OCI-LY1 (cell line): ENCODE data around the gene ITGB3.
A peak's percentile ranks its signal among the peaks of the same experiment; 100 is the strongest.

Experiments used
- H2AFZ ChIP-seq: fragments of 200-600 bp; sonication (generic), shearing (Covaris generic); 2 replicates; pipeline ENCODE4 v1.6.0; 2014; ENCODE audit warnings: antibody characterized with exemption, mild to moderate bottlenecking, low read length
- H3F3A ChIP-seq: fragments of 200-600 bp; sonication (generic), shearing (Covaris generic); 2 replicates; pipeline ENCODE4 v1.6.0; 2014; ENCODE audit warnings: mild to moderate bottlenecking, antibody characterized with exemption, low read length, moderate library complexity; ENCODE audit not compliant: insufficient read depth
- H3K27ac ChIP-seq: fragments of 200-600 bp; sonication (generic); 2 replicates; pipeline ENCODE4 v1.5.1; 2014; ENCODE audit warnings: low read length, mixed run types, mild to moderate bottlenecking, low read depth; ENCODE audit not compliant: poor library complexity, severe bottlenecking
- H3K27me3 ChIP-seq: fragments of 200-600 bp; sonication (generic); 2 replicates; pipeline ENCODE4 v1.6.0; 2014; ENCODE audit warnings: antibody characterized with exemption, mild to moderate bottlenecking, low read length, moderate library complexity; ENCODE audit not compliant: insufficient read depth
- H3K36me3 ChIP-seq: fragments of 200-600 bp; sonication (generic); 2 replicates; pipeline ENCODE4 v1.6.1; 2014; ENCODE audit warnings: mild to moderate bottlenecking, antibody characterized with exemption, low read length, moderate library complexity, mixed read lengths; ENCODE audit not compliant: insufficient read depth
- H3K4me1 ChIP-seq: fragments of 200-600 bp; sonication (generic); 2 replicates; pipeline ENCODE4 v1.5.1; 2014; ENCODE audit warnings: mild to moderate bottlenecking, low read length, moderate library complexity; ENCODE audit not compliant: insufficient read depth, severe bottlenecking
- H3K4me2 ChIP-seq: fragments of 200-600 bp; sonication (generic), shearing (Covaris generic); 2 replicates; pipeline ENCODE4 v1.6.1; 2014; ENCODE audit warnings: low read length
- H3K4me3 ChIP-seq: fragments of 200-600 bp; sonication (generic); 2 replicates; pipeline ENCODE4 v1.5.1; 2014; ENCODE audit warnings: low read length, low read depth, mild to moderate bottlenecking, mixed read lengths; ENCODE audit not compliant: poor library complexity, severe bottlenecking
- H3K79me2 ChIP-seq: fragments of 200-600 bp; shearing (Covaris generic); 2 replicates; pipeline ENCODE4 v1.6.1; 2016; ENCODE audit warnings: mixed run types, low read length, mixed read lengths; ENCODE audit not compliant: insufficient read depth
- H3K9ac ChIP-seq: fragments of 200-600 bp; sonication (generic), shearing (Covaris generic); 2 replicates; pipeline ENCODE4 v1.6.1; 2014; ENCODE audit warnings: mild to moderate bottlenecking, low read length, mixed read lengths
- H3K9me2 ChIP-seq: fragments of 200-600 bp; sonication (generic), shearing (Covaris generic); 2 replicates; pipeline ENCODE4 v1.6.1; 2014; ENCODE audit warnings: low read depth, mild to moderate bottlenecking, low read length, mixed read lengths
- H3K9me3 ChIP-seq: fragments of 200-600 bp; shearing (Covaris generic); 2 replicates; pipeline ENCODE4 v1.6.1; 2014; ENCODE audit warnings: low read length, mixed read lengths
- H4K20me1 ChIP-seq: fragments of 200-600 bp; sonication (generic), shearing (Covaris generic); 2 replicates; pipeline ENCODE4 v1.6.0; 2016; ENCODE audit warnings: mild to moderate bottlenecking, low read length; ENCODE audit not compliant: insufficient read depth
- CTCF ChIP-seq: fragments of 200-600 bp; sonication (generic), shearing (Covaris generic); IDR thresholded peaks from 2 replicates; pipeline ENCODE4 v1.5.1; 2017; ENCODE audit warnings: mild to moderate bottlenecking, antibody characterized with exemption, low read length, moderate library complexity, mixed read lengths
- EZH2 ChIP-seq: fragments of 200-600 bp; sonication (generic), shearing (Covaris generic); IDR thresholded peaks from 2 replicates; pipeline ENCODE4 v1.8.0; 2017; ENCODE audit warnings: borderline replicate concordance, mixed run types, mild to moderate bottlenecking, antibody characterized with exemption, low read length, moderate library complexity, mixed read lengths

Gene ITGB3

GRCh38 chr17:47231334-47231733 is 22.3 kb upstream of the ITGB3 start:
- Histone ChIP-seq H3K27me3 (no peaks in the 10 kb centered on the region), H3K9me3 (no peaks in the 10 kb centered on the region; the same call in 1 of the 2 replicates), H3K9me2 (no peaks in the 10 kb centered on the region), H2AFZ (no peak overlapping the region), H3K4me3 (peak overlapping the region; percentile 48), H3K79me2 (no peaks in the 10 kb centered on the region), H3K27ac (no peak overlapping the region), H3K36me3 (no peaks in the 10 kb centered on the region), H3F3A (no peaks in the 10 kb centered on the region), H3K9ac (no peak overlapping the region; the same call in 1 of the 2 replicates), H3K4me2 (peak overlapping the region; percentile 72), H4K20me1 (no peaks in the 10 kb centered on the region), H3K4me1 (peaks cover 23% of the 10 kb centered on the region)
- TF ChIP-seq CTCF (no peak), EZH2 (no peak)

GRCh38 chr17:47231866-47232265 is 21.8 kb upstream of the ITGB3 start:
- peaks cover 5% of the 10 kb centered on the region for H3K9me3 ChIP-seq
- H3K4me2 ChIP-seq: no peak overlapping the region
- no peaks in the 10 kb centered on the region for H3K36me3 ChIP-seq
- no peak overlapping the region for H3K9ac ChIP-seq
- no peaks in the 10 kb centered on the region for H4K20me1 ChIP-seq
- no peaks in the 10 kb centered on the region for H3K9me2 ChIP-seq
- TF ChIP-seq EZH2: no peak
- TF ChIP-seq CTCF: no peak
- no peaks in the 10 kb centered on the region for H3F3A ChIP-seq
- no peak overlapping the region for H3K4me3 ChIP-seq
- peaks cover 23% of the 10 kb centered on the region for H3K4me1 ChIP-seq
- no peaks in the 10 kb centered on the region for H3K79me2 ChIP-seq
- no peak overlapping the region for H2AFZ ChIP-seq
- H3K27ac ChIP-seq: no peak overlapping the region
- H3K27me3 ChIP-seq: no peaks in the 10 kb centered on the region

GRCh38 chr17:47232465-47232864 is 21.2 kb upstream of the ITGB3 start:
- Histone ChIP-seq H3K79me2 (no peaks in the 10 kb centered on the region), H3K36me3 (no peaks in the 10 kb centered on the region), H3K27me3 (no peaks in the 10 kb centered on the region), H3K4me1 (peaks cover 23% of the 10 kb centered on the region), H3F3A (no peaks in the 10 kb centered on the region), H3K9ac (no peak overlapping the region), H3K9me3 (peaks cover 7% of the 10 kb centered on the region), H2AFZ (no peak overlapping the region), H4K20me1 (no peaks in the 10 kb centered on the region), H3K4me3 (no peak overlapping the region), H3K4me2 (no peak overlapping the region), H3K27ac (no peak overlapping the region), H3K9me2 (no peaks in the 10 kb centered on the region)
- TF ChIP-seq EZH2 (no peak), CTCF (no peak)
